Sigmoid colon (tissue), 7 donors: ENCODE data around the gene TIMM8A. TPM values are rescaled to one million over a fixed set of nuclear protein-coding genes. Genes with fewer than 3 reads are reported as not detected.
"Not testable (repeated sequence)": the region's sequence is repeated elsewhere in the genome, so short reads cannot be mapped to it uniquely, and the experiment has no call there.

Experiments
- DNase-seq: peaks from one replicate; pipeline ENCODE4 v3.0.0-alpha.2; 2019
- H3K27ac ChIP-seq, 4 donors: fragments of 200-600 bp; sonication (generic); one replicate each; pipeline ENCODE4 v1.5.1; 2016 to 2019; ENCODE audit warnings: mild to moderate bottlenecking in 1 of 4
- H3K27me3 ChIP-seq, 3 donors: fragments of 200-600 bp; sonication (generic); one replicate each; pipeline ENCODE4 v1.5.1; 2019; ENCODE audit warnings: mild to moderate bottlenecking in 1 of 3
- H3K36me3 ChIP-seq, 4 donors: fragments of 200-600 bp; sonication (generic); one replicate each; pipeline ENCODE4 v1.5.1; 2016 to 2019
- H3K4me1 ChIP-seq, 4 donors: fragments of 200-600 bp; sonication (generic); one replicate each; pipeline ENCODE4 v1.5.1; 2017 to 2019
- H3K4me3 ChIP-seq, 4 donors: fragments of 200-600 bp; sonication (generic); one replicate each; pipeline ENCODE4 v1.5.1; 2017 to 2019; ENCODE audit warnings: mild to moderate bottlenecking in 2 of 4, moderate library complexity in 1 of 4
- H3K9me3 ChIP-seq, 4 donors: fragments of 200-600 bp in 3 of 4; sonication (generic) in 3 of 4; one replicate each; pipeline versions ENCODE4 v1.5.1 to v1.6.1; 2013 to 2019
- CTCF ChIP-seq, 4 experiments: fragments of 450-650 bp in 3 of 4; fragments of 200-600 bp in 1 of 4; IDR thresholded peaks; one replicate each; pipeline ENCODE4 v1.5.1; 2016 to 2019; ENCODE audit warnings: antibody characterized with exemption in 4 of 4, mild to moderate bottlenecking in 3 of 4, moderate library complexity in 2 of 4
- EP300 ChIP-seq, 4 donors: sonication (generic); formaldehyde crosslinking; IDR thresholded peaks; one replicate each; pipeline ENCODE4 v1.6.1; 2017; ENCODE audit warnings: antibody characterized with exemption in 4 of 4
- POLR2A ChIP-seq, 2 donors: fragments of 450-650 bp; IDR thresholded peaks; one replicate each; pipeline ENCODE4 v1.6.1; 2016; ENCODE audit warnings: antibody characterized with exemption in 2 of 2, mild to moderate bottlenecking in 2 of 2, moderate library complexity in 2 of 2
- POLR2AphosphoS5 ChIP-seq, 4 donors: sonication (generic); formaldehyde crosslinking; IDR thresholded peaks; one replicate each; pipeline ENCODE4 v1.6.1; 2017; ENCODE audit warnings: antibody characterized with exemption in 4 of 4
- WGBS, 2 donors: extraction: QIAGEN DNeasy Blood & Tissue Kit; methylation state at CpG; one replicate each; pipeline ENCODE4 v1.1.7; 2013; 5-methylcytosine and 5-hydroxymethylcytosine counted together
- intact Hi-C: fragments of 100-400 bp; cut with DNase I; formaldehyde crosslinking; loops from one replicate; pipeline ENCODE4 v1.15.1; 2023
- polyA plus RNA-seq, 3 donors: library from polyadenylated mRNA; stranded (reverse); fragments of 200-250 nt; gene quantifications; one replicate each; pipeline ENCODE4 v1.2.3, GENCODE V29; 2013
- small RNA-seq, 3 donors: library from RNA; depleted of rRNA; stranded (forward); fragments of <200 nt; gene quantifications; one replicate each; pipeline ENCODE3, GENCODE V24; 2016
- total RNA-seq, 4 donors: library from RNA; depleted of rRNA; stranded (reverse); fragments of >200 nt; gene quantifications; one replicate each; pipeline ENCODE4 v1.1.0, GENCODE V29; 2016
- donor health status: healthy with polysubstance abuse.
- donor health status: Bipolar disorder and iron deficiency.
- donor health status: healthy.

TIMM8A gene
- total and polyA plus RNA-seq, 7 donors: 3.0 to 14.2 (median 7.1) TPM

GRCh38 chrX:101347859-101348451, 587 bp downstream of the TIMM8A start:
- peak overlapping the region; percentile 62 to 68 (median 64) for H3K4me3 ChIP-seq
- no peak for DNase-seq
- peaks cover 0 to 8% (median 7%) of the 10 kb centered on the region in 4 donors for H3K4me1 ChIP-seq
- H3K27ac ChIP-seq: peak overlapping the region; percentile 79 to 91 (median 88)
- H3K9me3 ChIP-seq: no peaks in the 10 kb centered on the region
- intact Hi-C loops: loop anchor here (5.0 kb wide), 1 partner anchor 44 kb away; the partner anchor contains the start of gene RPL36A
- WGBS, 2 donors: 0 to 1% methylated on average over 14 of the region's 14 CpGs
- H3K36me3 ChIP-seq: no peaks in the 10 kb centered on the region
- no peaks in the 10 kb centered on the region for H3K27me3 ChIP-seq
- no peak for TF ChIP-seq POLR2AphosphoS5 (IDR thresholded peaks at IDR 0.05)

- Histone ChIP-seq H3K27ac (no peak overlapping the region), H3K4me3 (no peak overlapping the region), H3K36me3 (no peaks in the 10 kb centered on the region), H3K9me3 (no peaks in the 10 kb centered on the region), H3K4me1 (no peaks in the 10 kb centered on the region), H3K27me3 (no peaks in the 10 kb centered on the region)
- no peak for DNase-seq
- WGBS, 2 donors: 86 to 91% methylated on average over 4 of the region's 4 CpGs
- TF ChIP-seq EP300 (IDR thresholded peaks at IDR 0.05) (no peak), POLR2A (IDR thresholded peaks at IDR 0.05) (no peak), POLR2AphosphoS5 (IDR thresholded peaks at IDR 0.05) (no peak), CTCF (IDR thresholded peaks at IDR 0.05) (no peak)
- intact Hi-C loops: no loop called here
These were observed 10.7 kb downstream of the TIMM8A start for GRCh38 chrX:101337776-101338271.

GRCh38 chrX:101334310-101334709, 14.2 kb downstream of the TIMM8A start:
- H3K9me3 ChIP-seq, H3K36me3 ChIP-seq, H3K4me3 ChIP-seq, H3K27me3 ChIP-seq, H3K27ac ChIP-seq, intact Hi-C loops, H3K4me1 ChIP-seq, DNase-seq: not testable (repeated sequence)
- WGBS, 2 donors: 75 to 85% methylated on average over 7 of the region's 7 CpGs

- intact Hi-C loops, H3K4me1 ChIP-seq: not testable (repeated sequence)
- 32 to 55% methylated on average over 3 of the region's 3 CpGs for WGBS, 2 donors
These were observed 21.9 kb downstream of the TIMM8A start for GRCh38 chrX:101326600-101326999.

GRCh38 chrX:101303790-101304189, 44.8 kb downstream of the TIMM8A start:
- Histone ChIP-seq H3K27me3 (no peaks in the 10 kb centered on the region), H3K27ac (no peak overlapping the region), H3K9me3 (no peaks in the 10 kb centered on the region), H3K4me3 (no peak overlapping the region), H3K36me3 (no peaks in the 10 kb centered on the region), H3K4me1 (no peaks in the 10 kb centered on the region)
- TF ChIP-seq POLR2AphosphoS5 (IDR thresholded peaks at IDR 0.05) (no peak), POLR2A (IDR thresholded peaks at IDR 0.05) (no peak), EP300 (IDR thresholded peaks at IDR 0.05) (no peak), CTCF (IDR thresholded peaks at IDR 0.05) (no peak)
- DNase-seq: no peak
- intact Hi-C loops: no loop called here
- 80 to 88% methylated on average over 1 of the region's 1 CpG for WGBS, 2 donors

More at GRCh38 chrX:101326600-101326999, 21.9 kb downstream of the TIMM8A start:
- H3K9me3 ChIP-seq, H3K27ac ChIP-seq, H3K27me3 ChIP-seq, H3K4me3 ChIP-seq, H3K36me3 ChIP-seq, DNase-seq: not testable (repeated sequence)

Small RNA genes within 50 kb of the gene (small RNA-seq; reads per million reads assigned to genes)
- 0 reads per million in 3 donors for gene RNU6-934P

Other genes starting within 250 kb of the TIMM8A start
- 1 to 10 TPM; 4.8 to 7.1 (median 6.4) TPM for gene DRP2, start 129.0 kb downstream of the TIMM8A start, total RNA-seq
- gene DRP2, start 129.0 kb downstream of the TIMM8A start, polyA plus RNA-seq: under 1 TPM in 2 of 3 donors, not detected in 1; 0.48 to 0.60 TPM
- under 1 TPM in 2 of 4 donors, not detected in 2; 0.16 to 0.54 TPM for gene TAF7L, start 57.4 kb downstream of the TIMM8A start, total RNA-seq
- gene TAF7L, start 57.4 kb downstream of the TIMM8A start, polyA plus RNA-seq: under 1 TPM in 1 of 3 donors, not detected in 2; 0.12 TPM
- gene BTK, start 37.4 kb upstream of the TIMM8A start, total RNA-seq: 1 to 10 TPM; 4.2 to 8.6 (median 6.1) TPM
- 10 to 100 TPM in 1 of 3 donors, 1 to 10 TPM in 2; 4.2 to 23.2 (median 5.4) TPM for gene BTK, start 37.4 kb upstream of the TIMM8A start, polyA plus RNA-seq
- 1,000 to 10,000 TPM in 2 of 4 donors, 100 to 1,000 TPM in 2; 753 to 2,539 (median 1,366) TPM for gene RPL36A, start 42.3 kb upstream of the TIMM8A start, total RNA-seq
- 1,000 to 10,000 TPM; 1,854 to 3,258 (median 2,959) TPM for gene RPL36A, start 42.3 kb upstream of the TIMM8A start, polyA plus RNA-seq
- gene GLA, start 59.2 kb upstream of the TIMM8A start, total RNA-seq: 10 to 100 TPM in 3 of 4 donors, 1 to 10 TPM in 1; 9.7 to 15.3 (median 13.0) TPM
- 10 to 100 TPM in 2 of 3 donors, 1 to 10 TPM in 1; 6.0 to 24.0 (median 23.2) TPM for gene GLA, start 59.2 kb upstream of the TIMM8A start, polyA plus RNA-seq
- gene HNRNPH2, start 59.5 kb upstream of the TIMM8A start, total RNA-seq: 10 to 100 TPM; 38.8 to 51.0 (median 47.2) TPM
- 10 to 100 TPM; 56.5 to 66.4 (median 64.7) TPM for gene HNRNPH2, start 59.5 kb upstream of the TIMM8A start, polyA plus RNA-seq
- gene ARMCX4, start 136.7 kb upstream of the TIMM8A start, total RNA-seq: 10 to 100 TPM in 3 of 4 donors, 1 to 10 TPM in 1; 9.5 to 26.3 (median 12.4) TPM
- 1 to 10 TPM; 3.2 to 5.4 (median 5.3) TPM for gene ARMCX4, start 136.7 kb upstream of the TIMM8A start, polyA plus RNA-seq
- 10 to 100 TPM; 49.1 to 73.1 (median 60.7) TPM for gene ARMCX1, start 201.8 kb upstream of the TIMM8A start, total RNA-seq
- 10 to 100 TPM in 1 of 3 donors, 1 to 10 TPM in 2; 2.8 to 13.2 (median 8.2) TPM for gene ARMCX1, start 201.8 kb upstream of the TIMM8A start, polyA plus RNA-seq